Cardiac muscle cell (in vitro differentiated cells and primary cell): ENCODE results near the gene SVOP. TPM values are rescaled to one million over a fixed set of nuclear protein-coding genes. Genes with fewer than 3 reads are reported as not detected.
A peak's percentile ranks its signal among the peaks of the same experiment; 100 is the strongest.

ENCODE experiments used
- DNase-seq, 2 donors: peaks; one replicate each; pipeline versions ENCODE4 v3.0.0 to v3.0.0-alpha.2; 2010 to 2017; ENCODE audit warnings: low read depth in 1 of 2, low spot score in 1 of 2
- H3K27ac ChIP-seq: fragments of 200-600 bp; sonication (generic); 2 replicates; pipeline ENCODE4 v1.5.1; 2016
- H3K27me3 ChIP-seq: fragments of 200-600 bp; sonication (generic); 2 replicates; pipeline ENCODE4 v1.6.0; 2016; ENCODE audit warnings: control low read depth
- H3K36me3 ChIP-seq: fragments of 200-600 bp; sonication (generic); 2 replicates; pipeline ENCODE4 v1.5.1; 2016; ENCODE audit warnings: control low read depth
- H3K4me1 ChIP-seq: fragments of 200-600 bp; sonication (generic); 2 replicates; pipeline ENCODE4 v1.8.1; 2017; ENCODE audit warnings: low read depth, mild to moderate bottlenecking, mixed run types
- H3K4me3 ChIP-seq: fragments of 200-600 bp; sonication (generic); 2 replicates; pipeline ENCODE4 v1.5.1; 2016; ENCODE audit warnings: mild to moderate bottlenecking
- H3K9me3 ChIP-seq: fragments of 200-600 bp; sonication (generic); 2 replicates; pipeline ENCODE4 v1.5.1; 2017; ENCODE audit warnings: low read depth, mild to moderate bottlenecking, control low read depth
- CTCF ChIP-seq: IDR thresholded peaks from 2 replicates; pipeline ENCODE4 v1.5.1; 2012; ENCODE audit warnings: low read depth, mild to moderate bottlenecking, low read length
- polyA plus RNA-seq: library from polyadenylated mRNA; unstranded; fragments of >200 nt; fragmentation: Nextera tagmentation; extraction: Ambion mirVana; gene quantifications from 2 replicates; pipeline ENCODE4 v1.2.1, GENCODE V29; 2016
- total RNA-seq: library from RNA; depleted of rRNA; stranded (reverse); fragments of >200 nt; gene quantifications from 2 replicates; pipeline ENCODE4 v1.2.3, GENCODE V29; 2016

The SVOP gene
- total and polyA plus RNA-seq, 2 experiments from 2014 or later = not detected

GRCh38 chr12:108948367-108948766, 72.5 kb downstream of the SVOP start:
- H3K4me1 ChIP-seq = no peaks in the 10 kb centered on the region
- no peaks in the 10 kb centered on the region for H3K36me3 ChIP-seq
- no peak for TF ChIP-seq CTCF
- H3K4me3 ChIP-seq = no peak overlapping the region
- no peak overlapping the region for H3K27ac ChIP-seq
- DNase-seq = no peak
- H3K27me3 ChIP-seq = no peaks in the 10 kb centered on the region
- no peaks in the 10 kb centered on the region for H3K9me3 ChIP-seq

- no peak for TF ChIP-seq CTCF
- H3K4me1 ChIP-seq = no peaks in the 10 kb centered on the region
- H3K27me3 ChIP-seq = no peaks in the 10 kb centered on the region
- no peaks in the 10 kb centered on the region for H3K36me3 ChIP-seq
- H3K4me3 ChIP-seq = no peak overlapping the region
- DNase-seq = no peak
- H3K9me3 ChIP-seq = no peaks in the 10 kb centered on the region
- no peak overlapping the region for H3K27ac ChIP-seq
Observed at GRCh38 chr12:108947097-108947496, 73.8 kb downstream of the SVOP start.

GRCh38 chr12:108940138-108940537, 80.7 kb downstream of the SVOP start:
- no peak overlapping the region for H3K27ac ChIP-seq
- H3K4me3 ChIP-seq = no peak overlapping the region
- no peak for DNase-seq
- H3K9me3 ChIP-seq = no peaks in the 10 kb centered on the region
- no peaks in the 10 kb centered on the region for H3K36me3 ChIP-seq
- no peaks in the 10 kb centered on the region for H3K27me3 ChIP-seq
- H3K4me1 ChIP-seq = no peaks in the 10 kb centered on the region
- TF ChIP-seq CTCF = no peak

- no peaks in the 10 kb centered on the region for H3K9me3 ChIP-seq
- peak; percentile 27 to 54 for DNase-seq
- no peaks in the 10 kb centered on the region for H3K4me1 ChIP-seq
- H3K36me3 ChIP-seq = no peaks in the 10 kb centered on the region
- no peaks in the 10 kb centered on the region for H3K27me3 ChIP-seq
- no peak overlapping the region for H3K27ac ChIP-seq
- TF ChIP-seq CTCF = no peak
- H3K4me3 ChIP-seq = no peak overlapping the region
Observed at GRCh38 chr12:108939594-108939993, 81.3 kb downstream of the SVOP start.

- Histone ChIP-seq H3K27ac (no peak overlapping the region), H3K4me1 (no peaks in the 10 kb centered on the region), H3K9me3 (no peaks in the 10 kb centered on the region), H3K27me3 (no peaks in the 10 kb centered on the region), H3K4me3 (no peak overlapping the region), H3K36me3 (no peaks in the 10 kb centered on the region)
- TF ChIP-seq CTCF = no peak
- DNase-seq = no peak
Observed at GRCh38 chr12:108938247-108938924, 82.5 kb downstream of the SVOP start.
